ENCODE results near the gene STAP2.
"Not testable (repeated sequence)": the region's sequence is repeated elsewhere in the genome, so short reads cannot be mapped to it uniquely, and the experiment has no call there.

The STAP2 gene

DNA sequence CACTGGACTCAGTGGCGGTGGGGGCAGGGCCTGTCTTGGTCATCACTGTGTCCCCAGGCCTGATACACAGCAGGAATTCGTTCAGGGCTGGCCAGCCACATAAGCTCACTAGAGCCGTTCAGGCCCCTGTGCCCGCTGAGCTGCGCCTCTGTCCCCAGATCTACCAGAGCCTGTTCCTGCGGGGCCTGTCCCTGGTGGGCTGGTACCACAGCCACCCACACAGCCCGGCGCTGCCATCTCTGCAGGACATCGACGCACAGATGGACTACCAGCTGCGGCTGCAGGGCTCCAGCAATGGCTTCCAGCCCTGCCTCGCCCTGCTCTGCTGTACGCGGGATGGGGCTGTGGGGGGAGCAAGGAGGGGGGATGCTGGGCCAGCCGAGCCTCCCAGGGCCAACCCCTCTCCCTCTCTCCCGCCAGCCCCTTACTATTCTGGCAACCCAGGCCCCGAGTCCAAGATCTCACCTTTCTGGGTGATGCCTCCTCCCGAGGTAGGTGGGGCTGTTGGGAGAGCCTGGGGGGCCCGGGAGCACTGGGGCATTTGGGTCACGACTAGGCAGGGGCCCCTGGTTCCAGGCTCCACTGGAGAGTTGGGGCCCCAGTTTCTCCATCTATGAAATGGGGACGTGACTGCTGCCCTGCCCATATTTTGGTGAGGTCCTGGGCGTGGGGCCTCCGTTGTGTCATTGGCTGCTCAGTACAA is 18.6 kb upstream of the STAP2 start:
- no peak for DNase-seq

DNA sequence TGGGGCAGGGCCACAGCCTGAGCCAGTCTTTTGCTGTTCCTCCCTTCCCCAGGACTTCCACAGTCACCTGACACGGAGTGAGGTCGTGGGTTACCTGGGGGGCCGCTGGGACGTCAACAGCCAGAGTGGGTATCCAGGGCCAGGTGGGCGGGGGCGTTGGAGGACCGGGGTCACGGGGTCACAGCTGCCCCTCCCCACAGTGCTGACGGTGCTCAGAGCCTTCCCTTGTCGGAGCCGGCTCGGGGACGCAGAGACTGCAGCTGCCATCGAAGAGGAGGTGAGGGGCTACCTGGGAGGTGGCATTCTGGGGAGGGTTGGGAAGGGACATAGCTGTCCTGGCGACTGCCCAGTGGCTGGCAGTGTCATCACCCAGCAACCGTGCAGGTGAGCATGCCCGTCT is 16.3 kb upstream of the STAP2 start:
- DNase-seq, result no peak

DNA sequence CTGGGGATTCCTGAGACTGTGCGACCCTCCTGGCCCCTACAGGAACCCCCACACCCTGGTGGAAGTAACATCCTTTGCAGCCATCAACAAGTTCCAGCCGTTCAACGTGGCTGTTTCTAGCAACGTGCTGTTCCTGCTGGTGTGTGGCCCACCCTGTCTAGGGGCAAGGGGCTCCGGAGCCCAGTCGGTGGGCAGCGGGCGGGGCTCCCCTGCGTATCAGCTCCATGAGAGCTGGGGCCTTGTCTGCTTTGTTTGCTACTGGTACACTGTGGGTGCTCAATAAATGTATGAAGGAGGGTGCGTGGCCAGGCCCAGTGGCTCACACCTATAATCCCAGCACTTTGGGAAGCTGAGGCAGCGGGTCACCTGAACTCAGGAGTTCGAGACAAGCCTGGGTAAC is 15.7 kb upstream of the STAP2 start:
- DNase-seq, result no peak

- DNase-seq, result peak; percentile 59 to 65
Measured at GRCh38 chr19:4352701-4353121, 14.1 kb upstream of the STAP2 start.

GRCh38 chr19:4350726-4351125 is 12.1 kb upstream of the STAP2 start:
- no peak for DNase-seq

DNA sequence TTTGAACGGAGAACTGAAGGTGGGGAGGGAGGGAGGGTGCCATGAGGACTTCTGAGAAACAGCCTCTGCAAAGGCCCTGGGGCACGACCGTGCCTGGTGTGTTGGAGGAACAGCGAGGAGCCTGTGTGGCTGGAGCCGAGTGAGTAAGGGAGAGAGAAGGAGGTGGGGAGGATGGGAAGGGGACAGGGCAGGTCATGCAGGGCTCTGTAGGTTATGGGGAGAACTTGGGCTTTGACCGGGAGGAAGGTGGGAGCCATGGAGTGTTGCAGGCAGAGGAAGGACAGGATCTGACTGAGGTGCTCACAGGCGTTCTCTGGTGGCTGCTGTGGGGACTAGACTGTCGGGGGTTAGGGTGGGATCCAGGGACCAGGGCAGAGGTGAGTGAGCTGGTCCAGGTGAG is 11.5 kb upstream of the STAP2 start:
- DNase-seq, result no peak

DNA sequence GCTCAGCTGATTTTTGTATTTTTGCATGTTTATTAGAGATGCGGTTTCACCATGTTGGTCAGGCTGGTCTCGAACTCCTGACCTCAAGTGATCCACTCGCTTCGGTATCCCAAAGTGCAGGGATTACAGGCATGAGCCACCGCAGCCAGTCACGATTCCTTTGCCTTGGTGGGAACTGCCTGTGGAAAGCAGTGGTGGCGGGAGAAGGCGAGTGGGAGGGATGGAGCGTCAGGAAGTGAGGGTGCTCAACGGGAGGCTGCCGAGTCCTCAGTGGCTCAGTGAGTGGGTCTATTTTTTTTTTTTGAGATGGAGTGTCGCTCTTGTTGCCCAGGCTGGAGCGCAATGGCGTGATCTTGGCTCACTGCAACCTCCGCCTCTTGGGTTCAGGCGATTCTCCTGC is 10.6 kb upstream of the STAP2 start:
- DNase-seq, result not testable (repeated sequence)

- DNase-seq, result no peak
Measured at GRCh38 chr19:4347521-4347920, 8.9 kb upstream of the STAP2 start.

- no peak for DNase-seq
Measured at GRCh38 chr19:4346020-4346383, 7.4 kb upstream of the STAP2 start.

GRCh38 chr19:4345342-4346019 is 6.9 kb upstream of the STAP2 start:
- DNase-seq, result no peak

GRCh38 chr19:4343370-4344307 is 5.0 kb upstream of the STAP2 start, which contains the start of gene MPND:
MPND (plus strand) TSS chr19:4343562; CDS start chr19:4343594, 32 bp downstream.
- peak; percentile 70 to 74 for DNase-seq

DNA sequence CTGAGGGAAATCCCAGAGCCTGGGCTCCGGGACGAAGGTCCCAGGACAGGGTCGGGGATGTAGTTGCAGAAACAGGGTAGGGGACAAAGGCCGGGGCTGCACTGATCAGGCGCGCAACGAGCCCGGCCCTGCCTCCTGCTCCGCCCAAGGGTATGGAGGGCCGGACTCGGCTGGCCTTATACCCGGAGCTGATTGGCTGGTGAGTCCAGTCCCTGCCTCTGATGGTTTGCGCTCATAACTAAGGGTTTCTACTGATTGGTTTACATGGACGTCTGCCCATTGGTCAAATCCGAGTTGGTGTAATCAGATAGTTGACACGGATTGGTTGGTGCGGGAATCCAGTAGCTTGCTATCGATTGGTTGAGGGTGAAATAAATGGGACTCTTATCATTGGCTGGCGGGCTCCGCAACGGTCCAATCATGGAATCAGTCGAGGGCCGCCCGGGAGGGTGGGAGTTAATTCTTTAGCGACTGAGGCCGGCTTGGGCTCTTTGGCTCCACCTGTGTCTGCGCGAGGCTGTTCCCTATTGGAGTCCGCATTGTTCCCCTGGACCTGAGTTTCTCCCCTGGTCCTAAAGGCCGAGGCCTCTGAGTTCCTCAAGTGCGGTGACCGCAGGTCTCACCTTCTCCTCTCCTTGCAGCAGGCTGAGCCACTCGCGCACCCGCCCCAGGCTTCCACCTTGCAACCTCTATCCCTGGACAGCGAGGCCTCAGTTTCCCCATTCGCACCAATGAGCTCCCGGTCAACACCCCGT is 4.2 kb upstream of the STAP2 start:
- DNase-seq, result peak; percentile 100

GRCh38 chr19:4342314-4342614 is 3.6 kb upstream of the STAP2 start:
- no peak for DNase-seq

- DNase-seq, result peak in 1 of 2 experiments; percentile 10
Measured at GRCh38 chr19:4337906-4338440, 654 bp downstream of the STAP2 start.

- no peak for DNase-seq
Measured at GRCh38 chr19:4334929-4335570, 3.6 kb downstream of the STAP2 start.

GRCh38 chr19:4329858-4330257 is 8.8 kb downstream of the STAP2 start:
- no peak for DNase-seq

DNA sequence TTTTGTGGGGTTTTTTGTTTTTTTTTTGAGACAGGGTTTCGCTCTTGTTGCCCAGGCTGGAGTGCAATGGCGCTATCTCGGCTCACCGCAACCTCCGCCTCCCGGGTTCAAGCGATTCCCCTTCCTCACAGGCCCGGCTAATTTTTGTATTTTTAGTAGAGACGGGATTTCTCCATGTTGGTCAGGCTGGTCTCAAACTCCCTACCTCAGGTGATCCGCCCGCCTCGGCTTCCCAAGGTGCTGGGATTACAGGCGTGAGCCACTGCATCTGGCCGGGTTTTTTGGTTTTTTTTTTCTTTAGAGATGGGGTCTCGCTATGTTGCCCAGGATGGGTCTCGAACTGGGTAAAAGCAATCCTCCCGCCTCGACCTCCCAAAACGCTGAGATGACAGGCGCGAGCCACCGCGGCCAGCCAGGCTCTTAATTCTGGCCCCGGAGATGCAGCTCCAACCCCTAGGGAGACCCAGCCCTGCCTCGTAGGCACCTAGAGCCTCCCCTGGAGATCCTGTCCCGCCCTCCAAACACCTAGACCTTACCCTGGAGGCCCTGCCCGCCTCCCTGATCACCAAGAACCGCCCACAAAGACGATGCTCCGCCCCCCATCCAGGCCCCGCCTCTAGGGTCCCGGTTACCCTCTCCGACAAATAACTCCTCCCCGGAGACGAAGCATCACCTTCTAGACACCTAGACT is 9.5 kb downstream of the STAP2 start:
- DNase-seq, result not testable (repeated sequence)

DNA sequence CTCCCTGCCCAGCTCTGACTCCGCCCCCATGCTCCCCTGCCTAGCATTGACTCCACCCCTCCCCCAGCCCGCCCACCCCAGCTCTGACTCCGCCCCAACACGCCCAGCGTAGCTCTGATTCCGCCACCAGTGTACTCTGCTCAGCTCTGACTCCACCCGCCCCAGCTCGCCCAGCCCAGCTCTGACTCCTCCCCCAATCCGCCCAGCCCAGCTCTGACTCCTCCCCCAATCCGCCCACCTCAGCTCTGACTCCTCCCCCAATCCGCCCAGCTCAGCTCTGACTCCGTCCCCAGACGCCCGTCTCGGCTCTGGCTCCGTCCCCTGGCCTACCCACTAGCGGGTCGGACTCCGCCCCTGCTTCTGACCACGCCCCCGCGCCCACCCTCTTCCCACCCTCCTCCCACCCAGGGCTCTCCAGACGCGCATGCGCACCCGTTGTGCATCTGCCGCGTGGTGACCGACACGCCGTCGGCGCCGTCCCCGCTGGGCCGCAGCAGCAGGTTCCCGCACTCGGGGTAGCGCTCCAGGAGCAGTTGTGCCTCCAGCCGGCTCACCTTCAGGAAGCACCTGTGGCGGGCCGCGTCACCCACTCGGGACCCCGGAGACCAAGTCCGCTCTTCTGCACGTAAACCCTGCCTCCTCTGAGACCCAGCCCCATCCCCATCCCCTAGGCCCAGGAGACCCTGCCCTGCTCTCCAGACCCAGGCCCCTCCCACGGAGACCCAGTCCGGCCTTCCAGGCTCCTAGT is 10.2 kb downstream of the STAP2 start:
- peak; percentile 91 to 95 for DNase-seq

DNA sequence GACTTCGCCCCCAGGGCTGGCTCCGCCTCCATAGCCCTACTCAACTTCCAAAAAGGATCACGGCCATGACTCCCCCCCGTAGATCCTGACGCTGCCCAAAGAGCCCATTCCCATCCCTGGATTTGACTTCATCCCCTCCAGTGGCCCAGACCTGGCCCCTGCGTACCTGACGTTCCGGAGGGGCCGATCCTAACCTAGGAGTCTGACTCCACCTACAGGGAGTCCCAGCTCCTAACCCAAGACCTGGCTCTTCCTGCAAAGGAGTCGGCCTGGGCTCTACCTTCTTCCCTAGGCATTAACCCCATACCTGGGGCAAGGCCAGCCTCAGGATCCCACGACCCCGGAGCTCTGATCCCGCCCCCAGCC is 10.8 kb downstream of the STAP2 start:
- no peak for DNase-seq

GRCh38 chr19:4327252-4327876 is 11.3 kb downstream of the STAP2 start:
- peak; percentile 74 to 78 for DNase-seq

All from Kasumi-1 (cell line).